Liver (tissue), 9 donors: ENCODE measurements around the gene RIGI. TPM values are rescaled to one million over a fixed set of nuclear protein-coding genes. Genes with fewer than 3 reads are reported as not detected.
A peak's percentile ranks its signal among the peaks of the same experiment; 100 is the strongest.

Source experiments
- DNase-seq: peaks from one replicate; pipeline ENCODE4 v3.0.0-alpha.2; 2017; ENCODE audit warnings: low spot score
- H3K27ac ChIP-seq, 2 donors: one replicate each; pipeline ENCODE4 v1.7.0; 2013; ENCODE audit warnings: inconsistent platforms in 2 of 2, low read length in 2 of 2, control low read depth in 1 of 2, low read depth in 1 of 2, mild to moderate bottlenecking in 1 of 2
- H3K27me3 ChIP-seq, 4 donors: one replicate each; pipeline versions ENCODE4 v1.6.1 to v1.7.0; 2013; ENCODE audit warnings: low read length in 3 of 4, inconsistent platforms in 1 of 4, mild to moderate bottlenecking in 1 of 4, moderate library complexity in 1 of 4; ENCODE audit not compliant: control insufficient read depth in 4 of 4, insufficient read depth in 4 of 4
- H3K36me3 ChIP-seq, 4 donors: one replicate each; pipeline versions ENCODE4 v1.6.1 to v1.7.0; 2013; ENCODE audit warnings: low read length in 3 of 4, mild to moderate bottlenecking in 3 of 4, low read depth in 1 of 4, moderate library complexity in 1 of 4; ENCODE audit not compliant: control insufficient read depth in 4 of 4, insufficient read depth in 3 of 4
- H3K4me1 ChIP-seq, 4 donors: one replicate each; pipeline versions ENCODE4 v1.6.1 to v1.7.0; 2013; ENCODE audit warnings: low read length in 3 of 4, mild to moderate bottlenecking in 3 of 4, moderate library complexity in 1 of 4; ENCODE audit not compliant: control insufficient read depth in 4 of 4, insufficient read depth in 4 of 4
- H3K4me3 ChIP-seq, 3 donors: one replicate each; pipeline versions ENCODE4 v1.6.1 to v1.7.0; 2013; ENCODE audit warnings: low read length in 3 of 3, control low read depth in 1 of 3, low read depth in 1 of 3, mild to moderate bottlenecking in 1 of 3
- H3K9ac ChIP-seq, 2 donors: one replicate each; pipeline ENCODE4 v1.7.0; 2013; ENCODE audit warnings: low read length in 2 of 2, mild to moderate bottlenecking in 2 of 2, moderate library complexity in 2 of 2, control low read depth in 1 of 2, low read depth in 1 of 2
- H3K9me3 ChIP-seq, 4 donors: one replicate each; pipeline versions ENCODE4 v1.6.1 to v1.7.0; 2013; ENCODE audit warnings: low read length in 3 of 4; ENCODE audit not compliant: control insufficient read depth in 4 of 4
- ATF3 ChIP-seq: IDR thresholded peaks from 2 replicates; pipeline ENCODE4 v1.6.1; 2016; ENCODE audit warnings: antibody characterized with exemption
- CTCF ChIP-seq: fragments of 150-350 bp; IDR thresholded peaks from 2 replicates; pipeline ENCODE4 v1.5.1; 2017; ENCODE audit warnings: improper control_type of control experiment, low read depth, low read length; ENCODE audit not compliant: missing input control
- EGR1 ChIP-seq, 2 donors: IDR thresholded peaks; 2 replicates each; pipeline ENCODE4 v1.6.1; 2016 to 2018; ENCODE audit warnings: antibody characterized with exemption in 2 of 2, low read depth in 2 of 2
- FOXA1 ChIP-seq: IDR thresholded peaks from 2 replicates; pipeline ENCODE4 v1.6.1; 2016; ENCODE audit warnings: antibody characterized with exemption
- FOXA2 ChIP-seq: IDR thresholded peaks from 2 replicates; pipeline ENCODE4 v1.6.1; 2016; ENCODE audit warnings: antibody characterized with exemption
- GABPA ChIP-seq, 2 donors: IDR thresholded peaks in 1 of 2; conservative IDR thresholded peaks in 1 of 2; 2 replicates each; pipeline ENCODE4 v1.6.1; 2016; ENCODE audit warnings: antibody characterized with exemption in 2 of 2, mild to moderate bottlenecking in 1 of 2, moderate library complexity in 1 of 2
- HNF4A ChIP-seq, 2 donors: conservative IDR thresholded peaks; 2 replicates each; pipeline ENCODE4 v1.6.1; 2016; ENCODE audit warnings: antibody characterized with exemption in 2 of 2, mild to moderate bottlenecking in 2 of 2
- HNF4G ChIP-seq: IDR thresholded peaks from 2 replicates; pipeline ENCODE4 v1.6.1; 2016; ENCODE audit warnings: antibody characterized with exemption
- JUND ChIP-seq, 2 donors: IDR thresholded peaks; 2 replicates each; pipeline ENCODE4 v1.6.1; 2016; ENCODE audit warnings: antibody characterized with exemption in 2 of 2
- MAX ChIP-seq: IDR thresholded peaks from 2 replicates; pipeline ENCODE4 v1.6.1; 2016; ENCODE audit warnings: antibody characterized with exemption
- NR2F2 ChIP-seq: IDR thresholded peaks from 2 replicates; pipeline ENCODE4 v1.6.1; 2016; ENCODE audit warnings: antibody characterized with exemption
- RAD21 ChIP-seq, 2 donors: IDR thresholded peaks; 2 replicates each; pipeline ENCODE4 v1.6.1; 2016; ENCODE audit warnings: antibody characterized with exemption in 2 of 2, mild to moderate bottlenecking in 2 of 2
- REST ChIP-seq: IDR thresholded peaks from 2 replicates; pipeline ENCODE4 v1.6.1; 2016; ENCODE audit warnings: antibody characterized with exemption, mild to moderate bottlenecking
- RXRA ChIP-seq, 2 donors: IDR thresholded peaks; 2 replicates each; pipeline ENCODE4 v1.6.1; 2017 to 2018; ENCODE audit warnings: antibody characterized with exemption in 2 of 2, mild to moderate bottlenecking in 1 of 2
- SP1 ChIP-seq: IDR thresholded peaks from 2 replicates; pipeline ENCODE4 v1.6.1; 2018; ENCODE audit warnings: antibody characterized with exemption, mild to moderate bottlenecking
- TAF1 ChIP-seq: conservative IDR thresholded peaks from 2 replicates; pipeline ENCODE4 v1.6.1; 2016; ENCODE audit warnings: antibody characterized with exemption, mild to moderate bottlenecking
- YY1 ChIP-seq: IDR thresholded peaks from 2 replicates; pipeline ENCODE4 v1.6.1; 2016; ENCODE audit warnings: antibody characterized with exemption, mild to moderate bottlenecking
- ZBTB33 ChIP-seq: IDR thresholded peaks from 2 replicates; pipeline ENCODE4 v1.6.1; 2016; ENCODE audit warnings: antibody characterized with exemption
- WGBS: extraction: QIAGEN DNeasy Blood & Tissue Kit; methylation state at CpG from one replicate; pipeline ENCODE4 v1.1.7; 2013; 5-methylcytosine and 5-hydroxymethylcytosine counted together
- polyA plus RNA-seq, 2 donors: library from polyadenylated mRNA; stranded (reverse) in 1 of 2; unstranded in 1 of 2; fragments of 200-250 nt in 1 of 2; fragments of >200 nt in 1 of 2; fragmentation: Nextera tagmentation in 1 of 2; extraction: Ambion mirVana in 1 of 2; gene quantifications; one replicate each; pipeline versions ENCODE4 v1.2.1 to v1.2.3, GENCODE V29; 2013 to 2015
- total RNA-seq, 2 donors: library from RNA; depleted of rRNA; stranded (reverse); fragments of >200 nt; gene quantifications; one replicate each; pipeline ENCODE4 v1.2.3, GENCODE V29; 2014
- donor health status: healthy.
- donor health status: healthy.
- donor health status: healthy.
- donor health status: healthy.
- donor health status: healthy.

The RIGI gene
- total and polyA plus RNA-seq, 4 donors, result 2.6 to 7.4 (median 6.3) TPM

GRCh38 chr9:32486839-32487562, 39.0 kb downstream of the RIGI start:
- DNase-seq, result no peak
- no peak overlapping the region for H3K9ac ChIP-seq
- peaks cover 3 to 20% (median 14%) of the 10 kb centered on the region in 4 donors for H3K4me1 ChIP-seq
- WGBS, result 38% methylated on average over 2 of the region's 2 CpGs
- no peaks in the 10 kb centered on the region for H3K9me3 ChIP-seq
- H3K27me3 ChIP-seq, result no peaks in the 10 kb centered on the region
- H3K4me3 ChIP-seq, result no peak overlapping the region
- peaks cover 2 to 28% (median 22%) of the 10 kb centered on the region in 4 donors for H3K36me3 ChIP-seq
- peak; percentile 70 for TF ChIP-seq HNF4G
- peak; percentile 91 for TF ChIP-seq SP1
- no peak for TF ChIP-seq TAF1
- no peak for TF ChIP-seq MAX
- peak; percentile 41 for TF ChIP-seq NR2F2
- peak; percentile 88 to 92 for TF ChIP-seq HNF4A (conservative IDR thresholded peaks at IDR 0.05)
- peak; percentile 77 to 87 for TF ChIP-seq RXRA (IDR thresholded peaks at IDR 0.05)
- TF ChIP-seq EGR1 (IDR thresholded peaks at IDR 0.05; ENCODE audit: low read depth in 2 of 2), result no peak
- no peak for TF ChIP-seq CTCF
- no peak for TF ChIP-seq ATF3
- peak; percentile 27 for TF ChIP-seq ZBTB33
- TF ChIP-seq REST, result no peak
- TF ChIP-seq YY1, result peak; percentile 45
- TF ChIP-seq FOXA1, result no peak
- peak; percentile 30 to 33 for TF ChIP-seq JUND (IDR thresholded peaks at IDR 0.05)
- TF ChIP-seq RAD21 (IDR thresholded peaks at IDR 0.05), result peak in 1 of 2 donors; percentile 39
- TF ChIP-seq FOXA2, result no peak
- TF ChIP-seq GABPA (IDR thresholded peaks at IDR 0.05 in 1 of 2, conservative IDR thresholded peaks at IDR 0.05 in 1 of 2), result no peak
- no peak overlapping the region for H3K27ac ChIP-seq
